ENCODE data around the gene NEK6.

GRCh38 chr9:124356745-124357390, 99.1 kb downstream of the NEK6 start:
- TF ChIP-seq CTCF (IDR thresholded peaks at IDR 0.05) (no peak), ZFX (IDR thresholded peaks at IDR 0.05; ENCODE audit: borderline replicate concordance) (no peak)

Data from 22Rv1 (cell line).